Hypothalamus (tissue), 51 donors: Measurements from ENCODE around the gene RABL2B.

Experiments used
- DNase-seq, 51 donors: peaks; one replicate each; lab custom pipeline; 2025; lab: John Stamatoyannopoulos, UW

The RABL2B gene

DNA sequence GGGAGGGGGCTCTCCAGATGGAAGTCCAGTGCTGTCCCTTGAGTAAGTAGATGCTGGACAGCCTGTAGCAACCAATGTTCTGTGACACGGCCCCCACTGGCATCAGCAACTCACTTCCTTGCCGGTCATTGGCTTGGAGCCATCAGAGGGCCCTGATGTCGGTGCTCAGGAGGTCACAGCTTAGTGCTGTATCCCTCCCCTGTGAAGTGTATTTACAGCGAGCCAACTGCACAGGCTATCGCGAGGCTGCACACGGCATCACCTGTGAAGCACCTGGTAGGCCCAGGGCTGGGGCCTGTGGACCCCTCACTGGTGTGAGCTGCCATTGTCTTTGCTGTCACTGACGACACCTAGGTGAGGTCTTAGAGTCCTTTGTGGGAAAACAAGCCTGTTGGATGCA lies 58.8 kb downstream of the RABL2B start:
- DNase-seq, result no peak

DNA sequence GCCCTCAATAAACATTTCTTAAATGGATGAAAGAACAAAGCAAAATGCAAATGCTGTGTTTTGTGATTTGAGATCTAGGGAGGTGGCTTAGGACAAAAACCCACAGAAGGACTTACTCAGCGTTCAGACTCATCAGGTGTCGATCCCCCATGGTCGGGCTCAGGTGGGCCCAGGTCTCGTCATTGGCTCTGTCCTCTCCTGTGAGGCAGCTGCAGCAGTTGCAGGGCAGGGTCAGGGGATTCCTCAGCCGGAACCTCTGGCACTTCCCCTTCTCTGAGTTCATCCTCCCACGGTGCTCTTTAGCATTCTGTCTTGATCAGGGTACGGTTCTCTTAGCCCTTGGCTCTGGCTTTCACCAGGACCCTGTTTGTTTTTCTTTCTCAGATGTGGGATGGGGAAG lies 59.4 kb downstream of the RABL2B start:
- DNase-seq, result no peak

DNA sequence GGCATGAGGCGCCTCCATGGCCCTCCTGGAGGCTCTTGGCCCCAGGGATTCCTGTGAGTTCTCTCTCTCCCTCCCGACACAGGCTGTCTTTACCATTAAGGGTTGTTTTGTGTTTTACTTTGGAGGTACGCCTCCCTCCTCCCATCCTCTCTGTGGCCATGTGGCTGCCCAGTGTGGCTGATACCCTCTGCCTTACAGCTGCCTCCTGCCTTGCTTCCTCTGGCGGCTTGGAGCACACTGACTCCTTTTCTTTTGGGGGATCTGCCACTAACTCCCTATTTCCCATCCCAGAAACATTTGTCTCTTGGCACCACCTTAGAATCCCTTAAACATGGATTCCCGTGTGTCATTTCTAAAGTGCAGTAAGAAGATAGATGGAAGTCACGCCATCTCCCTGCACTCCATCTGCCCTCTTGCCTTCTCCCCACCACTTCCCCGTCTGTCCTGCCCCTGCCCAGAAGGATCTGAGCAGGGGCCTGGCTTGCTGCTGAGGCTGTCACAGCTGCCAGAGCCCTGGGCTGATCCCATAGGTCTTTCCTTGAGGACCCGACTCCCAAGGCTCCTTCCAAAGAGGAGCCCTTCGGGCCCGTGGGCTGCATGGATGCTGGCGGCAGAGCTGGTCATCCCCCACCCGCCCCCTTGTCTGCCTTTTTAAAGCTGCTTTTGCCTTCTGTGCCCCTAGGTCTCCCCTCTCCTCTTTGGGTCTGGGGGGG lies 60.6 kb downstream of the RABL2B start:
- DNase-seq, result no peak

DNA sequence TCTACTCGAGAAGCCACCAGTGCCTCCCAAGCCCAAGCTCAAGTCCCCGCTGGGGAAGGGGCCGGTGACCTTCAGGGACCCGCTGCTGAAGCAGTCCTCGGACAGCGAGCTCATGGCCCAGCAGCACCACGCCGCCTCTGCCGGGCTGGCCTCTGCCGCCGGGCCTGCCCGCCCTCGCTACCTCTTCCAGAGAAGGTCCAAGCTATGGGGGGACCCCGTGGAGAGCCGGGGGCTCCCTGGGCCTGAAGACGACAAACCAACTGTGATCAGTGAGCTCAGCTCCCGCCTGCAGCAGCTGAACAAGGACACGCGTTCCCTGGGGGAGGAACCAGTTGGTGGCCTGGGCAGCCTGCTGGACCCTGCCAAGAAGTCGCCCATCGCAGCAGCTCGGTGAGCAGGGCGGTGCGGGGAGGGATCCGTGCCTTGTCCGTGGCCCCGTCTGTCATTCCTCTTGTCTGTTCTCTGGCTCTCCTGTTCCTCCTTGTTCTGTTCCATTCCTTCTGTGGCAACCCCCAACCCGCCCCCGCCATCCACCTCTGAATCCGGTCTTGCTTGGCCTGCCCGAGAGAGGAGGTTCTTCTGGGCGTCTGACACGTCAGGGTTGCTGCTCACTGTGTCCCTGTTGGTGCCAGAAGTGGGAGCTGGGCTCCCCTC lies 61.3 kb downstream of the RABL2B start:
- DNase-seq, result peak in 1 of 51 donors; percentile 33

DNA sequence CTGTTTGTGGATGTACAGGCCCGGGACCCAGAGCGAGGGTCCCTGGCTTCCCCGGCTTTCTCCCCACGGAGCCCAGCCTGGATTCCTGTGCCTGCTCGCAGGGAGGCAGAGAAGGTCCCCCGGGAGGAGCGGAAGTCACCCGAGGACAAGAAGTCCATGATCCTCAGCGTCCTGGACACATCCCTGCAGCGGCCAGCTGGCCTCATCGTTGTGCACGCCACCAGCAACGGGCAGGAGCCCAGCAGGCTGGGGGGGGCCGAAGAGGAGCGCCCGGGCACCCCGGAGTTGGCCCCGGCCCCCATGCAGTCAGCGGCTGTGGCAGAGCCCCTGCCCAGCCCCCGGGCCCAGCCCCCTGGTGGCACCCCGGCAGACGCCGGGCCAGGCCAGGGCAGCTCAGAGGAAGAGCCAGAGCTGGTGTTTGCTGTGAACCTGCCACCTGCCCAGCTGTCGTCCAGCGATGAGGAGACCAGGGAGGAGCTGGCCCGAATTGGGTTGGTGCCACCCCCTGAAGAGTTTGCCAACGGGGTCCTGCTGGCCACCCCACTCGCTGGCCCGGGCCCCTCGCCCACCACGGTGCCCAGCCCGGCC lies 62.1 kb downstream of the RABL2B start:
- no peak for DNase-seq

GRCh38 chr22:50720301-50721256 lies 62.9 kb downstream of the RABL2B start:
- no peak for DNase-seq

DNA sequence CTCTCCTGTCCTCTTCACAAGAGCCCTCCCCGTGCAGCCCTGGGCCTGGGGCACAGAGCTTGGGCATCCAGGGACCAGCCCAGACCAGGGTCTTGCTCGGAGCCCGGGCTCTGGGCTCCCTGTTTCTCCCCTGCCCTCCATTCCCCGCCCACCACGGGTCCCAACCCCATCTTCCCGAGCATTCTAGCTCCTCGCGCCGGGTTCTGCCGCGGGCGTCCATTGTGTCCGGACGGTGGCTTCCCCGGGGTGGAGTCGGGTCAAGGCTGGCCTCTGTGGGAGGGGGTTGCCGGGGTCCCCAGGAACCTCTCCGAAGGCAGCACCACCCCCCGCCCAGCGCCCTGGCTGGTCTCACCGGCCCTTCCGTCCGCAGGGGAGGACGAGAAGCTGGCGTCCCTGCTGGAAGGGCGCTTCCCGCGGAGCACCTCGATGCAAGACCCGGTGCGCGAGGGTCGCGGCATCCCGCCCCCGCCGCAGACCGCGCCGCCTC lies 63.6 kb downstream of the RABL2B start:
- DNase-seq, result no peak

- DNase-seq, result no peak
These were observed 65.1 kb downstream of the RABL2B start for GRCh38 chr22:50718352-50718709.

DNA sequence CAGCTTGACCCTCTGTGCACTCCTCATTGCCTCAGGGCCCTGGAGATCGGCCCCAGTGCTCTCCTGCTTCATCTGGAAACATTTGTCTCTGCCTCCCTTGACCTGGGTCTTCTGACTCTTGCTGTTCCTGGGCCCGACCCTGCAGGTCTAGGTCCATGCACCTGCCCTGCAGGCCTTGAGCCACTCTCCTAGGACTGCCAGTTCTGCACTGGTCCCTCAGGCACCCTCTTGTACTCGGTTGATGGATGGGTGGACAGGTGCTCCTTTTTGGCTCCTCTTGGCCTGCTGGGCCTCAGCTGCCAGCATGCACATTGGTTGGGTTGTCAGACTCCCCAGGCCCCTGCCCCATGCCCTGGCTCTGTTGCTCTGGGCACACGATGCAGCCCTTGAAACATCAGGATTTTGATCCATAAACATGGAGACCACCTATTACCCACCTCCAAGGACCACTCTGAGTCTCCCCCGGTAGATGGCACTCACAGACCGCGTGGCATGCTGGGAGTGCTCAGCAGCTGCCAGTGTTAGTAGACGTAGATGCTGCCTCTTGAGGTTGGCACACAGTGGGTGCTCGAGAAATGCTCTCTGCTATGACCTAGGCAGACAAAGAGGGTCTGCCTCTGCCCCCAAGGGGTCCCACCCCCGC lies 65.6 kb downstream of the RABL2B start:
- peak in 6 of 51 donors; percentile 10 to 48 (median 27) for DNase-seq
